K562 treated with DMSO at 1 percent for 24 hours (cell line): ENCODE data around the gene COA5. TPM values are rescaled to one million over a fixed set of nuclear protein-coding genes. Genes with fewer than 3 reads are reported as not detected.

Experiments
- total RNA-seq: library from RNA; unstranded; fragments of 300-600 nt; gene quantifications from 2 replicates; pipeline ENCODE4 v1.2.3, GENCODE V29; 2022; ENCODE audit warnings: low read depth; ENCODE audit not compliant: insufficient read depth

The COA5 gene, protein sequence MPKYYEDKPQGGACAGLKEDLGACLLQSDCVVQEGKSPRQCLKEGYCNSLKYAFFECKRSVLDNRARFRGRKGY
- 17.7 and 20.8 TPM in 2 replicates for total RNA-seq

DNA sequence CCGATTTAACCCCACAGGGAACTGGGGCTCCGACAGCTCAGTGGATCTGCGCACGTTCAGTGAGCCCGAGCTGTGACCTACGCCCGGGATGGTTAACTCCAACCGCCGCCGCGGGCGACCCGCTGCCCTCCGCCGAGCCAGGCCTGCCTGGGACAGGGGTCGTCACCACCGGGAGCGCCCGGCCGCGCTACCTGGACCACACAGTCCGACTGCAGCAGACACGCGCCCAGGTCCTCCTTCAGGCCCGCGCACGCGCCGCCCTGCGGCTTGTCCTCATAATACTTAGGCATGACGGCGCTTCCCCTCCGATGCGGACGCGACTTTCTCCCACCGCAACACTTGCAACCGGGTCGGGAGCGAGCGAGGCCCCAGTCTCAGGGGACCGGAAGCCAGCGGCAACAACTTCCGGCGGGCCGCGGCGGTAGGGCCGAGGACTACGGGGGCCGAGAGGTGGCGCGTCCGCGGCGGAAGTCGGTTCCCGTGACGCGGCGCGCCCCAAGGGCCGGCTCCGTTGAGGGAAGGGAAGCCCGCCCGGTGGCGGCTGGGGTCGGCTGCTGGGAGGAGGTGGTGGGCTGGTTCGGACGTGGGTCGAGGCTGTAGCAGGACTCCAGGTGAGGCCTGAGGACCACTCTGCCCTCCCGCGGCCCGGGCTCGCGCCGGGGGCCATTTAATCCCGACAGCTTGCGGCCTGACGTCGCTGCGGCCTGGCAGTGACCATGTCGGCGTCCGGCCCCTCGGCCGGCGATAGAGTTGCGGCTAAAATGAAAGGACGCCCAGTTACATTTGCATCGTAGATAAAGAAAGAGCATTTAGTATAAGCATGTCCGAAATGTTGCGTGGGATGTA is at the start of gene COA5, which contains the start of gene UNC50:
TSS of gene COA5 (minus strand) at position 397 of the 846 bp plus-strand sequence. CDS start at position 290, 107 bp downstream.
TSS of gene UNC50 (plus strand) at position 474 of the 846 bp plus-strand sequence. CDS start 1,171 bp downstream, outside the sequence.

Other genes starting within 250 kb of the COA5 start
- 16.6 and 21.4 TPM in 2 replicates for gene INPP4A, start 163.7 kb downstream of the COA5 start, total RNA-seq
- 22.8 and 31.3 TPM in 2 replicates for gene UNC50, start 77 bp upstream of the COA5 start, total RNA-seq
- 0.22 and 2.8 TPM in 2 replicates for gene MGAT4A, start 122.6 kb upstream of the COA5 start, total RNA-seq